Hepatocyte (in vitro differentiated cells): ENCODE results near the gene SMIM45.

Experiments used
- EZH2 ChIP-seq: fragments of 200-600 bp; sonication (generic); IDR thresholded peaks from 2 replicates; pipeline ENCODE4 v1.6.1; 2016; ENCODE audit warnings: antibody characterized with exemption, mild to moderate bottlenecking, borderline replicate concordance
- EZH2phosphoT487 ChIP-seq: fragments of 200-600 bp; sonication (generic); IDR thresholded peaks from one replicate; pipeline ENCODE4 v1.6.1; 2018; ENCODE audit warnings: antibody characterized with exemption, mild to moderate bottlenecking, low read depth, moderate library complexity; ENCODE audit not compliant: unreplicated experiment, severe bottlenecking
- TF ChIP-seq, protein P1 (sequence below): fragments of 200-600 bp; sonication (generic); IDR thresholded peaks from 2 replicates; pipeline ENCODE4 v1.5.1; 2016; ENCODE audit warnings: antibody characterized with exemption, mild to moderate bottlenecking; ENCODE audit not compliant: poor library complexity

DNA sequence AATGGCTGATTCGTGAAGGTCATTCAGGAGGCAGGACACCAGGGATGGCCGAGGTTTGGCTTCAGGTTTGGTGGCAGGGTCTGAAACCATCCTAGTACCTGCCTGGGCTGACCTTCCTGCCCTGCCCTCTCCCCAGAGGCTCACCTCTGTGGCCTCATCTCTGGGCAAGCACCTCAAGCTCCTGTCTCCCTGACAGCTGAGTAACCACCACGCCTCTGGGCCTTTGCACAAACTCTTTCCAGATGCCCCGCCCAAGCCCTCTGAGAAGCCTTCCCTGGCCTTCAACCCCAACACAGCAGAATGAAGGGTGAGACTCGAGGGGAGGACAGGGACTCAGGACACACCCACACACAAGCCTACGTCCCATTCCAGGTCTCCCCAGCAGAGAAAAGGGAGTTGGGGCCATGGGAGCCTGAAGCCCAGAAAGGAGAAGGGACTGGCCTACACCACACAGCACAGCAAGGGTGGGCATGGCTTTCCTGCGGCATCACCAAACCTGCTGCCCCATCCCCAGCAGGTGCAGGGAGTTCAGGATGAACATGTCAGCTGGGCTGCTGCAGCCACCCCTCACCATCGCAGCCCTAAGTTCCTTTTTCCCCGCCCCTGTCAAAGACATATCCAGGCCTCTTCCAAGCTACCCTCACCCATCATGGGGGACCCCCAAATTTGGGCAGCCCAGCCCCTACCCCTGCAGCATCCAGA, 39.5 kb upstream of the SMIM45 start:
- TF ChIP-seq, protein P1, sequence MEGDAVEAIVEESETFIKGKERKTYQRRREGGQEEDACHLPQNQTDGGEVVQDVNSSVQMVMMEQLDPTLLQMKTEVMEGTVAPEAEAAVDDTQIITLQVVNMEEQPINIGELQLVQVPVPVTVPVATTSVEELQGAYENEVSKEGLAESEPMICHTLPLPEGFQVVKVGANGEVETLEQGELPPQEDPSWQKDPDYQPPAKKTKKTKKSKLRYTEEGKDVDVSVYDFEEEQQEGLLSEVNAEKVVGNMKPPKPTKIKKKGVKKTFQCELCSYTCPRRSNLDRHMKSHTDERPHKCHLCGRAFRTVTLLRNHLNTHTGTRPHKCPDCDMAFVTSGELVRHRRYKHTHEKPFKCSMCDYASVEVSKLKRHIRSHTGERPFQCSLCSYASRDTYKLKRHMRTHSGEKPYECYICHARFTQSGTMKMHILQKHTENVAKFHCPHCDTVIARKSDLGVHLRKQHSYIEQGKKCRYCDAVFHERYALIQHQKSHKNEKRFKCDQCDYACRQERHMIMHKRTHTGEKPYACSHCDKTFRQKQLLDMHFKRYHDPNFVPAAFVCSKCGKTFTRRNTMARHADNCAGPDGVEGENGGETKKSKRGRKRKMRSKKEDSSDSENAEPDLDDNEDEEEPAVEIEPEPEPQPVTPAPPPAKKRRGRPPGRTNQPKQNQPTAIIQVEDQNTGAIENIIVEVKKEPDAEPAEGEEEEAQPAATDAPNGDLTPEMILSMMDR, result no peak
- TF ChIP-seq EZH2phosphoT487 (no peak), EZH2 (no peak)
